GOT3 (cell line): ENCODE data around the gene ZHX3.
A peak's percentile ranks its signal among the peaks of the same experiment; 100 is the strongest.

ENCODE experiments used
- DNase-seq: peaks from one replicate; lab custom pipeline; 2025; ENCODE audit warnings: mixed read lengths; lab: John Stamatoyannopoulos, UW

ZHX3 gene

GRCh38 chr20:41187668-41188067 lies 129.9 kb downstream of the ZHX3 start:
- DNase-seq, result no peak

- DNase-seq, result no peak
Measured at GRCh38 chr20:41185013-41185757, 132.3 kb downstream of the ZHX3 start.

- no peak for DNase-seq
Measured at GRCh38 chr20:41183831-41184230, 133.7 kb downstream of the ZHX3 start.

GRCh38 chr20:41183391-41183790 lies 134.1 kb downstream of the ZHX3 start:
- DNase-seq, result no peak

GRCh38 chr20:41182296-41183212 lies 135.0 kb downstream of the ZHX3 start:
- no peak for DNase-seq

GRCh38 chr20:41181567-41181966 lies 136.0 kb downstream of the ZHX3 start:
- DNase-seq, result no peak

- DNase-seq, result no peak
Measured at GRCh38 chr20:41180599-41181333, 136.8 kb downstream of the ZHX3 start.

GRCh38 chr20:41179961-41180360 lies 137.6 kb downstream of the ZHX3 start:
- DNase-seq, result no peak

GRCh38 chr20:41178904-41179432 lies 138.6 kb downstream of the ZHX3 start:
- DNase-seq, result no peak

GRCh38 chr20:41178495-41178894 lies 139.0 kb downstream of the ZHX3 start:
- DNase-seq, result no peak

GRCh38 chr20:41177636-41178035 lies 139.9 kb downstream of the ZHX3 start:
- DNase-seq, result peak; percentile 75

GRCh38 chr20:41176711-41177552 lies 140.6 kb downstream of the ZHX3 start:
- no peak for DNase-seq

- DNase-seq, result no peak
Measured at GRCh38 chr20:41175727-41176330, 141.7 kb downstream of the ZHX3 start.

GRCh38 chr20:41175201-41175651 lies 142.3 kb downstream of the ZHX3 start:
- DNase-seq, result no peak

- no peak for DNase-seq
Measured at GRCh38 chr20:41174782-41175181, 142.7 kb downstream of the ZHX3 start.

- no peak for DNase-seq
Measured at GRCh38 chr20:41174373-41174772, 143.2 kb downstream of the ZHX3 start.

- DNase-seq, result no peak
Measured at GRCh38 chr20:41173791-41174341, 143.7 kb downstream of the ZHX3 start.

GRCh38 chr20:41173161-41173721 lies 144.3 kb downstream of the ZHX3 start:
- DNase-seq, result peak; percentile 34

GRCh38 chr20:41172296-41173140 lies 145.0 kb downstream of the ZHX3 start:
- DNase-seq, result no peak
